Measurements from ENCODE around the gene UBE2R2.
"Not testable (repeated sequence)": the region's sequence is repeated elsewhere in the genome, so short reads cannot be mapped to it uniquely, and the experiment has no call there.

The UBE2R2 gene, protein sequence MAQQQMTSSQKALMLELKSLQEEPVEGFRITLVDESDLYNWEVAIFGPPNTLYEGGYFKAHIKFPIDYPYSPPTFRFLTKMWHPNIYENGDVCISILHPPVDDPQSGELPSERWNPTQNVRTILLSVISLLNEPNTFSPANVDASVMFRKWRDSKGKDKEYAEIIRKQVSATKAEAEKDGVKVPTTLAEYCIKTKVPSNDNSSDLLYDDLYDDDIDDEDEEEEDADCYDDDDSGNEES
- 50.0 to 50.5 reads per million in 2 donors for total RNA-seq

DNA sequence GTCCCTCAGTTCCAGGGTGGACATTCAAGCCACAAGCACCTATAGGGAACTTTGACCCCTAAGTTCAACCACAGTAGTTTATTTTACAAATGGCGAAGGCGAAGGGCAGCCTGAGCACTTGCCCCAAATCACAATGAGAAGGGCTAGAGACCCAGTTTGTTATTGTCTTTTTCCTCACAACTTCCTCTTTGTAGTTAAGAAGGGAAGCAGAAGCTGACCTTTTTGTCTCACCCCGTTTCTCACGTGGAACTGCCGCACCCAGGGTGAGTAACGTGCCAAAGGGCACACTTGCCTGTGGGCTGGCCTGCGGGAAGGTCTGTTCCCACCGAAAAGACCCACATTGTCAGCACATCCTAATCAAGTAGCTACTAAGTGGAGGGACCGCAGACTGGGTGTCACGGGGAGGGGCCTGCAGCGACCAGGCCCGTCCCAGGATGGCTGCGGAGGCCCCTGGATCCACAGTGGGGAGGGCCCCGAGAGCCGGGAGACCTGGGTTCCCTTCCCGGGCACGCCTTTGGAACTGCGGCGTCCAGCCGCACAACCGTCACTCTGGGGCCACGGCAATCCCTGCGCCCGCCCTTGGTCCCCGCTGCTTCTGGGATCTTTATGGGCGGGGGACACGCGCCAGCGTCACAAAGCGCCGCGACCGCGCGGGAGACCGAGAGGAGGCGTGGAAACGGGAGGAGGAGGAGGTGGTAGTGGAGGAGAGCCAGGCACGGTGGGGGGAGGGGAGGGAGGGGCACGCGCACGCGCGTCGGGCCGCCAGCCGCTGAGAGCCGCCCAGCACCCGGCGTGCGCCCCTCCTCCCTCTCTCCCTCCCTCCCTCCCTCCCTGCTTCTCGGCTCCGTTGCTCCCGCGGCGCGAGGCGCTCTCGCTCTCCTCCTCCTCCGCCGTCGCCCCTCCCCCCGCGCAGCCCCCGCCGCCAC, at the start of gene UBE2R2:
TSS of gene UBE2R2 (plus strand) at position 834 of the 926 bp plus-strand sequence. CDS start 598 bp downstream, outside the sequence.
- peak; percentile 88 to 97 (median 91) for DNase-seq

DNA sequence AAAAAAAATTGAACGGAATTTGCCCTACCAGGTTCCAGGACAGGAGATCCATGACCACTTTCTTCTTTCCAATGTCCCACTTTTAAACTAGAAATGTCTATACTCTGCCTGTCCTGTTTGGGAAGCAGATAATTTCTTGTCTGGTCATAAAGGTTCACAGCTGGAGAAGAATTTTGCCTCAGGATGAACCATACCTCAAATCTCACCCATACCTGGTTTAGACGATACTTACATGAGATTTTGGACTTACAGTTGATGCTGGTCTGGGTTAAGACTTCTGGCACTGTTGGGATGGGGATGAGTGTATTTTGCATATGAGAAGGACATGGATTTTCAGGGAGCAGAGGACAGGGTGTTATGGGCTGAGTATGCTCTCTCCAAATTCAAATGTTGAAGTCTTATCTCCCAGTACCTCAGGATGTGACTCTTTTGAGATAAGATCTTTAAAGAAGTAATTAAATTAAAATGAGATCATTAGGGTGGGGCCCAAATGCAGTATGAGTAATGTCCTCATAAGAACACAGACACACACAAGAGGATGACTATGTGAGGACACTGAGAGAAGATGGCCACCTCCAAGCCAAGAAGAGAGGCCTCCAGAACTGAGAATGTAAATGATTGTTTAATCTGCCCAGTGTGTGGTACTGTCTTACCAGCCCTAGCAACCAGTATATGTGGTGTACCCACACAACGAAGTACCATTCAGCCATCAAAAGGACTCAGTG, 46.6 kb upstream of the UBE2R2 start:
- DNase-seq, result peak in 1 of 5 experiments; percentile 38

- not testable (repeated sequence) for DNase-seq
These were observed 43.8 kb upstream of the UBE2R2 start for GRCh38 chr9:33773135-33773534.

DNA sequence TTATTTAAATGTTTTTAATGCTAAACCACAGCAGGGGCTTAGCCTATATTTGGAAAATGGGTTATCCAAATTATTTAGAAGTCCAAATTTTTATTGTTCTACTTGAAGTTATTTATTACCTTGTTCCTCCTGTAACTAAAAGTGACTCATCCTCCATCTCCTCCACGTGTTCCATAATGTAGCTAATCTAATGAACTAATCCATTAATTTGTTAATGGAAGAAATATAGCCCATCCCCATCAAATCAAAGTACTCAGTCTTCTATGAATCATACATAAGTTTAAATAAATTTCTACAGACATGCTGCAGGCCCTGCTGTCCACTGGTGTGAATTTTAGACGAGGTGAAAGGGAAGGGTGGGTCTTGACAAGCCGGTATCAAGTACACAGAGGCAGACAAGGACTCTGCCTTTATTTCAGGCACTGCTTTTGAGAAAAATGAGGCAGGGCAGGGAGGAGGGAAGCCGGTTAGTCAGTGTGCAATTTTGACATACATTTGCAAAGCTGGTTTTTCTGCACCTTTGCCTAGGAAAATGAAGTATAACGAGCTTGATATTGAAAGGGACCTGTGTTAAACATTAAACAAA, 42.8 kb upstream of the UBE2R2 start:
- DNase-seq, result not testable (repeated sequence)

DNA sequence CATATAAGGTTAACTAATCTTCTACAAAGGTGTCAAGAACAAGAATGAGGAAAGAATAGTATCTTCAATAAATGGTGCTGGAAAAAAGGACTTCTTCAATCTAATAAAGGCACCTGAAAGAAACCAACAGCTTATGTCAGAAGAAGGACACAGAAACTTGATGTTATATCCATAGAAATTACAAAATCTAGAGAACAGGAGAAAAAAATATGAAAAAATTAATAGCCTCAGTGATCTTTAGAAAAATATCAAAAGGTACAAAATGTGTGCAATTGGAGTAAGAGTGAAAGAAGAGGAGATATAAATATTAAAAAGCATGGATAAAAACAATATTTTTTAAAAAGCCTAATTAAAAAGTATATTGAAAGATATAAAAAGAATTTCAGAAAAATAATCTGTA, 40.4 kb upstream of the UBE2R2 start:
- DNase-seq, result no peak

DNA sequence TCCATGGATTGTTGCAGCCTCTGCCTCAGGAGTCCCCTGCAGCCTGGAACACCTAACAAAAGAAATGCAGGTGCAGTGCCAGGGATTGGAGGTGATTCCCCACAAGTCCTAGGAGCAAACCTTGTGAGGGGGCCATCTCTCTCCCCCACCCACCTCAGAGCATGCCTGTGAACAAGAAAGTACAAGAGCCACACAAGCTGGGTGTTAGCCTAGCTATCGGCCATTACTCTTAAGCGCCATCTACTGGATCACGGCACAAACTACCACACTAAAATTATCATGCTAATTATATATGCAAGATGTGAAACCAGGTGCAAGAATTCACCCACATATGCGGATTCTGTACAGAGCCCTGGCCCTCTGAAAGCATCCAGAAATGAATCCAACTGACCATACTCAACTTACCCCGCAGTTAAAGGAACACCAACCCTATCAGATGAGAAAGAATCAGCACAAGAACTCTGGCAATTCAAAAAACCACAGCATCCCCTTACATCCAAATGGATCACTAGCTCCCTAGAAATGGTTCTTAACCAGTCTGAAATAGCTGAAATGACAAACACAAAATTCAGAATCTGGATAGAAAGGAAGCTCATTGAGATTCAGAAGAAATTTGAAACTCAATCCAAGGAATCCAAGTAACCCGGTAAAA, 38.1 kb upstream of the UBE2R2 start:
- peak in 3 of 5 experiments; percentile 5 to 64 (median 33) for DNase-seq

- no peak for DNase-seq
These were observed 36.7 kb upstream of the UBE2R2 start for GRCh38 chr9:33780276-33780675.

- DNase-seq, result no peak
These were observed 35.2 kb upstream of the UBE2R2 start for GRCh38 chr9:33781736-33782135.

DNA sequence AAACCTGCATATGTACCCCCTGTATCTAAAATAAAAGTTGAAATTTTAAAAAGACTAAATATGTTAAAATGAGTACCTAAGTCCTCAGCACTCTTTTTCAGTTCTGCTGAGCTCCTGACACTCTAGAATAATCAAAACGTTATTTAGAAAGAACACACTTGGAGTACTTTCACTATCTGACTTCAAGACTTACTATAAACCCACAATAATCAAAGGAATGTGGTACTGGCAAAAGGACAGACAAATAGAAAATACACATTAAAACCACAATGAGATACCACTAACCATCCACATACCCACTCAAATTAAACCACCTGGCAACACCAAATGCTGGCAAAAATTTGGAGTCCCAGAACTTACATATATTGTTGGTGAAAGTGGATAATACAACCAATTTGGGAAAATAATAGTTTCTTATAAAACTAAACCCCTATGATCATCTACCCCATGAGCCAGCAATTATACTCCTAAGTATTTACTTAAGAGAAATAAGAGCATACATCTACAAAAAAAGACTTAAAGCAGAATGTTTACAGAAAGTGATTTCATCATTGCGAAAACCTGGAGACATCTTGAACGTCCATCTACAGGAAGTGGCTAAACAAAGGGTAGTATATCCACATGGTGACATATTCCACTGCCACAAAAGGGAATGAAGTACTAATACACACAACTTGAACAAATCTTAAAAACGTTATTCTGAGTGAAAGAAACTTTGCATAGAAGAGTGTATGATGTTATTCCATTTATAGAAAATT, 34.4 kb upstream of the UBE2R2 start:
- DNase-seq, result no peak

GRCh38 chr9:33785914-33786313, 31.0 kb upstream of the UBE2R2 start:
- no peak for DNase-seq

DNA sequence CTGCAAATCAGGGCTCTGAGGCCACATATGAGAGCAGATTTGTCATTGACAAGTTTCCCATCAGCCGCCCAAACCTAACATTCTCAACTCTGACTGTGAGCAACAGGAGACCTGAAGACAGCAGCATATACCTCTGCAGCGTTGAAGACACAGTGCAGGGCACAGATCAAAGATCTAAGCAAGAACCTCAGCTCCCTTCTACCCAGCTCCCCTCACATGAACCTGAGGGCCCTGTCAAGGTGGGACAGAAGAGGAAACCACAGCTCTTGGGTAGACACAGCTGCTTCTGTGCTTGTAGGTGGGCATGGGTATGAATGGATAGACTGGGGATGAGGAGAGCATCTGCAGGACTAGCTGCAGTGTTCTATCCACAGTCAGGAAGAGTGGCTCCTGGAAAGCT, 30.3 kb upstream of the UBE2R2 start:
- no peak for DNase-seq

DNA sequence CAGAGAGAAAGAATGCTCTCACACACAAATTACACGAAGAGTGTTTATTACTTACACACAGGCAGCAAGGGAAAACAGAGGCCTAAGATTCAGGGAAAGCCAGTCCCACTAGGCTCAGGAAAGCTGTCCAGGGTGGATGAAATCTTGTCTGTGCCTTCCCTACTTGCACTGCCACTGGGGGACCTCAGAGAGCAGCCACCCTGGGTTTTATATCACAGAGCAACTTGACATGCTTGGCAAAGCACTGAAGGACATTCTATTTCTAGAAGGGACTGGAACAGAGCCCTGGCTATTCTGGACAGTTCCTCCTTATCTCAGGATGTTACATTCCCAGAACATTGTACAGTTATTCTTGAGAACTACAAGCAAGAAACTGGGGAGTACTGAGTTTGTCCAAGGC, 29.1 kb upstream of the UBE2R2 start:
- DNase-seq, result no peak

DNA sequence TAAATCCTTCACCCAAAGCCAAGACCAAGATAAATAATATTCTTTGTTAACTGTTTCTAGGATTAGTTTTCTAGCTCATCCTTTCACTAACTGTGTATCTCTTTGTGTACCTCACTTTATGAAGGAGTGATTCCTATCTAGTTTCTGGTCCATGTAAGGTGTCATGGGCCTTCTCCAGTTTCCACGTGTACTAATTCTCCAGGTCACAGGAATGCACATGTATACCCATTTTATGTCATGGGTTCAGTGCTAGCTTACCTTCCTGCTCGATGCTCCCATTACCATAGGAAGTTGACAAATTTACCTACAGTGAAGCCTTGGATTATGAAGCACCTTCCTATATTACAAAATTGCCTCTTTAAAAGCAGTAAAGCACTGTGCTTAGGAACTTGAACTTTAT, 27.5 kb upstream of the UBE2R2 start:
- DNase-seq, result not testable (repeated sequence)

- DNase-seq, result no peak
These were observed 25.8 kb upstream of the UBE2R2 start for GRCh38 chr9:33791117-33791516.

DNA sequence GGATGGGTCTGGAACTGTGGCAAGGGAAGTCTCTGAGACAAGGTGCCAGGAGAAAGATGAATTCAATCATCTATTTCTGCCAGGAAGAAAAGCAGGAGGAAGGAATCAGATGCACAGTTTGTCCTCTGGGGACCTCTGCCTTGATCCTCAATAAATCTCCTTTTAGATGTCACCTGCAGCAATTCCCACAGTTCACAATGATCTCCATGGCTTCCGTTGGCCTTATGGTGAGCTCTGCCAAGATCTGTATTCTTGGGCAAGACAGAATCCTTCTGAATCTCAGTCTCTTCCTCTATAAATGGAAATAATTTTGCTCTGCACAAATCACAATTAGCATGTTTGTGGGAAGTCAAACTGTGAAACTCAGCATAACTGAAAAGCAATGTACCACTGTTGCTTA, 23.5 kb upstream of the UBE2R2 start:
- DNase-seq, result not testable (repeated sequence)

GRCh38 chr9:33794560-33794959, 22.4 kb upstream of the UBE2R2 start:
- DNase-seq, result peak in 1 of 5 experiments; percentile 22

- no peak for DNase-seq
These were observed 21.7 kb upstream of the UBE2R2 start, which contains the start of gene PRSS3 for GRCh38 chr9:33795281-33795680. TSS of gene PRSS3 (plus strand) at chr9:33795561. CDS start at chr9:33795574, 13 bp downstream.

GRCh38 chr9:33795819-33796218, 21.1 kb upstream of the UBE2R2 start:
- no peak for DNase-seq

- DNase-seq, result not testable (repeated sequence)
These were observed 20.3 kb upstream of the UBE2R2 start for GRCh38 chr9:33796679-33797078.

- no peak for DNase-seq
These were observed 19.1 kb upstream of the UBE2R2 start for GRCh38 chr9:33797837-33798236.

- DNase-seq, result no peak
These were observed 18.4 kb upstream of the UBE2R2 start for GRCh38 chr9:33798545-33798944.

Measured in T-helper 2 cell (primary cell).